ENCODE measurements around the gene STK35.

- no peak for TF ChIP-seq FOXK2 (IDR thresholded peaks at IDR 0.05)
- TF ChIP-seq PKNOX1 (IDR thresholded peaks at IDR 0.05): no peak
- no peak for TF ChIP-seq TARDBP (IDR thresholded peaks at IDR 0.05)
- TF ChIP-seq BHLHE40 (IDR thresholded peaks at IDR 0.05; ENCODE audit: borderline replicate concordance): no peak
- no peak for TF ChIP-seq ARNT (IDR thresholded peaks at IDR 0.05)
- TF ChIP-seq L3MBTL2 (conservative IDR thresholded peaks at IDR 0.05): no peak
- no peak for TF ChIP-seq HDGF (IDR thresholded peaks at IDR 0.05; ENCODE audit: borderline replicate concordance)
These were observed 12.7 kb downstream of the STK35 start for GRCh38 chr20:2114127-2114959.

All from HEK293T (cell line).